HepG2 (cell line): Measurements from ENCODE around the gene MYO5B. TPM values are rescaled to one million over a fixed set of nuclear protein-coding genes. Genes with fewer than 3 reads are reported as not detected.

Experiments used
- ATAC-seq: fragments of 200-7000 bp; cut with Tn5 transposase; 3 replicates; pipeline ENCODE4 v1.9.1; 2020; ENCODE audit warnings: mild to moderate bottlenecking, moderate library complexity
- BruUV-seq: library from RNA; stranded (reverse); fragments of 400-500 nt; replicated peaks from 2 replicates; lab custom pipeline; 2021; lab: Mats Ljungman, UMichigan
- CTCF ChIA-PET: fragments of 300-600 bp; formaldehyde crosslinking; extraction: SDS; loops from one replicate; lab custom pipeline; 2021; ENCODE audit warnings: low total read pairs, inconsistent platforms, low intra/inter-chr PET ratio; lab: Yijun Ruan, JAX
- POLR2A ChIA-PET: fragments of 350-600 bp; sonication (Branson Sonifier 250); formaldehyde crosslinking; loops from one replicate; lab custom pipeline; 2020; ENCODE audit warnings: antibody characterized with exemption, inconsistent platforms; lab: Yijun Ruan, JAX
- DNase-seq: peaks from one replicate; pipeline ENCODE4 v3.0.0-alpha.2; 2015; ENCODE audit warnings: low spot score
- FAIRE-seq: peaks from 3 replicates; lab custom pipeline; 2011; peaks lifted over from hg19 to GRCh38; lab: Jason Lieb, UNC
- H2AFZ ChIP-seq: one replicate; pipeline ENCODE4 v1.6.1; 2011; ENCODE audit warnings: low read length, inconsistent platforms
- H3K27ac ChIP-seq: fragments of 300-600 bp; 3 replicates; pipeline ENCODE4 v1.8.0; 2011; ENCODE audit warnings: mixed run types, mild to moderate bottlenecking, mixed read lengths, low read length, inconsistent platforms; ENCODE audit not compliant: insufficient read depth; ENCODE audit errors: extremely low read length
- H3K27me3 ChIP-seq, 2 experiments: fragments of 200-600 bp in 1 of 2; 2 replicates in 1 of 2; 3 replicates in 1 of 2; pipeline versions ENCODE4 v1.6.0 to v1.8.0; 2011; ENCODE audit warnings: low read length in 2 of 2, mild to moderate bottlenecking in 2 of 2, moderate library complexity in 2 of 2, inconsistent platforms in 1 of 2; ENCODE audit not compliant: insufficient read depth in 2 of 2, control insufficient read depth in 1 of 2
- H3K36me3 ChIP-seq, 2 experiments: fragments of 200-600 bp in 1 of 2; replicated peaks in 1 of 2; 2 replicates in 1 of 2; 3 replicates in 1 of 2; pipeline versions ENCODE4 v1.5.1 to v1.8.0; 2011; ENCODE audit warnings: low read length in 2 of 2, inconsistent platforms in 1 of 2; ENCODE audit not compliant: insufficient read depth in 2 of 2, control insufficient read depth in 1 of 2
- H3K4me1 ChIP-seq: 2 replicates; pipeline ENCODE4 v1.5.1; 2012; ENCODE audit warnings: low read length, inconsistent platforms; ENCODE audit not compliant: insufficient read depth
- H3K4me2 ChIP-seq: 2 replicates; pipeline ENCODE4 v1.6.0; 2011; ENCODE audit warnings: low read depth, low read length, inconsistent platforms
- H3K4me3 ChIP-seq, 3 experiments: fragments of 200-600 bp in 1 of 3; sonication (generic), shearing (Covaris generic) in 1 of 3; replicated peaks in 1 of 3; 2 replicates each; pipeline ENCODE4 v1.5.1; 2011 to 2016; ENCODE audit warnings: low read length in 3 of 3, inconsistent platforms in 2 of 3, low read depth in 2 of 3, mild to moderate bottlenecking in 2 of 3, control low read depth in 1 of 3, mixed read lengths in 1 of 3; ENCODE audit not compliant: insufficient read depth in 1 of 3
- H3K79me2 ChIP-seq: one replicate; pipeline ENCODE4 v1.6.1; 2011; ENCODE audit warnings: low read length, inconsistent platforms; ENCODE audit not compliant: insufficient read depth
- H3K9ac ChIP-seq: 2 replicates; pipeline ENCODE4 v1.6.0; 2011; ENCODE audit warnings: mild to moderate bottlenecking, low read depth, low read length, inconsistent platforms; ENCODE audit not compliant: insufficient read depth
- H3K9me3 ChIP-seq: 2 replicates; pipeline ENCODE4 v1.5.1; 2012; ENCODE audit warnings: mild to moderate bottlenecking, low read length
- H4K20me1 ChIP-seq: 2 replicates; pipeline ENCODE4 v1.6.0; 2011; ENCODE audit warnings: inconsistent platforms, mild to moderate bottlenecking, low read length, moderate library complexity; ENCODE audit not compliant: insufficient read depth
- CEBPZ ChIP-seq: IDR thresholded peaks from 2 replicates; pipeline ENCODE4 v1.6.1; 2012; ENCODE audit warnings: low read length, improper control_type of control experiment
- HOXA3 ChIP-seq: sonication (generic); formaldehyde crosslinking; IDR thresholded peaks from 2 replicates; pipeline ENCODE4 v1.5.0; 2020; ENCODE audit warnings: missing genetic modification reagents
- MYC ChIP-seq: sonication (generic); formaldehyde crosslinking; IDR thresholded peaks from 2 replicates; pipeline ENCODE4 v1.9.0; 2021; ENCODE audit warnings: missing genetic modification reagents, borderline replicate concordance
- PHB2 ChIP-seq: fragments of 450-650 bp; IDR thresholded peaks from 2 replicates; pipeline ENCODE4 v1.6.1; 2018; ENCODE audit not compliant: partially characterized antibody
- PHF20 ChIP-seq: sonication (generic); formaldehyde crosslinking; IDR thresholded peaks from 2 replicates; pipeline ENCODE4 v1.5.0; 2020; ENCODE audit warnings: mild to moderate bottlenecking, missing genetic modification reagents
- RBM39 ChIP-seq: fragments of 200-400 bp; formaldehyde crosslinking; IDR thresholded peaks from one replicate; pipeline ENCODE4 v1.6.1; 2018; ENCODE audit warnings: antibody characterized with exemption, mild to moderate bottlenecking, low read depth, low read length; ENCODE audit not compliant: poor library complexity, severe bottlenecking
- SUZ12 ChIP-seq: fragments of 150-350 bp; IDR thresholded peaks from 2 replicates; pipeline ENCODE4 v1.6.1; 2014; ENCODE audit warnings: low read depth, low read length
- TBX2 ChIP-seq: sonication (generic); formaldehyde crosslinking; IDR thresholded peaks from 2 replicates; pipeline ENCODE4 v1.5.0; 2020; ENCODE audit warnings: missing genetic modification reagents, mild to moderate bottlenecking, borderline replicate concordance
- ZNF567 ChIP-seq: sonication (generic); formaldehyde crosslinking; IDR thresholded peaks from 2 replicates; pipeline ENCODE4 v1.8.1; 2023; ENCODE audit warnings: mild to moderate bottlenecking, missing genetic modification reagents, borderline replicate concordance
- ZNF879 ChIP-seq: sonication (generic); formaldehyde crosslinking; IDR thresholded peaks from 2 replicates; pipeline ENCODE4 v1.8.1; 2023; ENCODE audit warnings: missing genetic modification reagents
- WGBS: methylation state at CpG from one replicate; pipeline ENCODE4 v1.1.6; 2017; ENCODE audit warnings: low lambda C conversion rate; 5-methylcytosine and 5-hydroxymethylcytosine counted together
- in situ Hi-C: cut with HindIII; loops from 2 replicates; pipeline ENCODE4 v1.10.0; 2017; ENCODE audit warnings: low pct_unique_long_range_greater_than_20kb; ENCODE audit not compliant: extremely low pct_ligation_motif_present
- intact Hi-C: fragments of 100-400 bp; cut with micrococcal nuclease; formaldehyde crosslinking; loops from one replicate; pipeline ENCODE4 v1.10.0; 2022; ENCODE audit not compliant: unreplicated experiment
- polyA plus RNA-seq, 8 experiments: library from polyadenylated mRNA; depleted of rRNA in 3 of 8; stranded (reverse) in 7 of 8; unstranded in 1 of 8; fragments of >200 nt; fragmentation: Illumina TruSeq in 4 of 8; extraction: Trizol in 4 of 8; gene quantifications; 2 replicates each; pipeline versions ENCODE4 v1.2.1 to v1.2.3, GENCODE V29; 2011 to 2016; ENCODE audit warnings: low read depth in 4 of 8, missing spikeins in 1 of 8, mixed read lengths in 1 of 8; ENCODE audit not compliant: insufficient read depth in 1 of 8
- total RNA-seq, 5 experiments: library from RNA; depleted of rRNA; stranded (reverse); fragments of >200 nt; fragmentation: Illumina TruSeq; extraction: Trizol; gene quantifications; 2 replicates each; pipeline ENCODE4 v1.2.3, GENCODE V29; 2016; ENCODE audit warnings: low read depth in 1 of 5

The MYO5B gene
- total and polyA plus RNA-seq, 2 of the 13 experiments (the other 11 are each of a cell fraction or from before 2014, with no cell fraction given): 13.1 to 24.0 TPM

- Histone ChIP-seq H3K27ac (no peak overlapping the region), H3K9ac (no peak overlapping the region), H3K79me2 (no peaks in the 10 kb centered on the region), H4K20me1 (no peaks in the 10 kb centered on the region), H3K36me3 (0 out of 5 replicates have a peak, but pooled peaks cover 0 to 6% of the 10 kb centered on the region in 2 experiments), H3K4me3 (no peak overlapping the region), H3K9me3 (no peaks in the 10 kb centered on the region), H3K4me2 (no peak overlapping the region), H3K4me1 (peaks cover 16% of the 10 kb centered on the region), H3K27me3 (no peaks in the 10 kb centered on the region), H2AFZ (no peak overlapping the region)
- 92% methylated on average over 5 of the region's 6 CpGs for WGBS
- ChIA-PET CTCF (interaction anchor here (3.1 kb wide), 1 partner anchor 345 kb away, joined by 33 read pairs; no protein-coding TSS in a partner anchor), POLR2A (no interaction called here)
- no TSS peak for BruUV-seq
- no peak for ATAC-seq
- no peak for FAIRE-seq
- in situ Hi-C loops (loop anchor here (5.0 kb wide), 2 partner anchors 294 to 344 kb away; partner anchors contain the start of gene LIPG), intact Hi-C loops (loop anchor here (5.0 kb wide), 2 partner anchors 44 to 69 kb away; partner anchors contain the start of gene ACAA2)
- TF ChIP-seq PHB2 (no peak), CEBPZ (no peak), SUZ12 (no peak), PHF20 (no peak), RBM39 (no peak), ZNF879 (no peak), ZNF567 (CRISPR knock-in tag) (no peak), HOXA3 (CRISPR knock-in tag) (no peak), MYC (CRISPR knock-in tag) (no peak), TBX2 (no peak)
- no peak for DNase-seq
These were observed 338.5 kb downstream of the MYO5B start for GRCh38 chr18:49856496-49856895.
